Epithelial cell of esophagus (primary cell): ENCODE data around the gene KCNK3.

ENCODE experiments used
- DNase-seq: peaks from one replicate; pipeline ENCODE4 v3.0.0; 2010; ENCODE audit warnings: low read depth
- H3K4me3 ChIP-seq: 2 replicates; pipeline ENCODE4 v1.5.1; 2011; ENCODE audit warnings: mild to moderate bottlenecking, low read length, control low read depth
- TF ChIP-seq, protein P1 (sequence below): IDR thresholded peaks from 2 replicates; pipeline ENCODE4 v1.5.1; 2011; ENCODE audit warnings: low read depth, mild to moderate bottlenecking, low read length, control low read depth, inconsistent platforms; ENCODE audit not compliant: insufficient read depth; ENCODE audit errors: missing control alignments

The KCNK3 gene

DNA sequence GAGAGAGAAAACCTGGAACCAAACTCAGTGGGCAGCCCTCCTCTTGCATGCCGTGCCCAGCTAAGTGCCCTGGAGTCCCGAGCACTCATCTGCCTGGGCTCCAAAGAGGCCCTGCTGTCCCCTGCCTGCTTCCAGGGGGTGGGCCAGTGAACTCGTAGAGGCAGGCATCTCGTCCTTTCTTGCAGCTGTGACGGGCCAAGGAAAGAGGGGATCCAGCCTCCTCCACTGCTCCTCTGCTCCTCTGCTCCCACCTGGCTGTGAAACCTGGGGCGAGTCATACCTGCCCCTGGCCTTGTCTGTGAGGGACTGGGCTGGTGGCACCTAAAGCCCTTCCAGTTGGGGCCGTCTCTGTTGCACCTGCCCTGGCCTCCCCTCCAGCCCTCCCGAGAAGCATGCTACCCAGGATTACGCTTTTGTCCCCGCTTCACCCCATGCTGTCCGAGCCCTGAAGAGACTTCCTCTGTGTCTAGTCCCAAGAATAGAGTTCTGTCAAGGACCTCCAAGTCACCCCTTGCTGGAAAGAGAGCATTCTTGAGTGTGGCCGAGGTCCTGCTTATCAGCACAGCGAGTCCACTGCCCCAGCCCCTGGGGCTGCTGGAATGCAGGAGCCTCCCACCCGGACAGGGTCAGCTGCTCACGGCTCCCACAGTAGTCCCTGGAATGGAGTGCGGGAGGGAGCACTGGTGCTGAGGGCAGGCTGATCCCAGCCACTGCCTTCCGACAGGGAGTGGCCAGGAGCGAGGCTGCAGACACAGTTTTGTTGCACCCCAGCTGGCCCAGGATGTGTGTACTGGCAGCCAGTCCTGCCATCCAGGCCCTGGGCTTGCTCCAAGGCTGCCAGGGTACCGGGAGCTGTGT is 14.3 kb downstream of the KCNK3 start:
- H3K4me3 ChIP-seq = no peak overlapping the region
- DNase-seq = no peak
- TF ChIP-seq, protein P1, sequence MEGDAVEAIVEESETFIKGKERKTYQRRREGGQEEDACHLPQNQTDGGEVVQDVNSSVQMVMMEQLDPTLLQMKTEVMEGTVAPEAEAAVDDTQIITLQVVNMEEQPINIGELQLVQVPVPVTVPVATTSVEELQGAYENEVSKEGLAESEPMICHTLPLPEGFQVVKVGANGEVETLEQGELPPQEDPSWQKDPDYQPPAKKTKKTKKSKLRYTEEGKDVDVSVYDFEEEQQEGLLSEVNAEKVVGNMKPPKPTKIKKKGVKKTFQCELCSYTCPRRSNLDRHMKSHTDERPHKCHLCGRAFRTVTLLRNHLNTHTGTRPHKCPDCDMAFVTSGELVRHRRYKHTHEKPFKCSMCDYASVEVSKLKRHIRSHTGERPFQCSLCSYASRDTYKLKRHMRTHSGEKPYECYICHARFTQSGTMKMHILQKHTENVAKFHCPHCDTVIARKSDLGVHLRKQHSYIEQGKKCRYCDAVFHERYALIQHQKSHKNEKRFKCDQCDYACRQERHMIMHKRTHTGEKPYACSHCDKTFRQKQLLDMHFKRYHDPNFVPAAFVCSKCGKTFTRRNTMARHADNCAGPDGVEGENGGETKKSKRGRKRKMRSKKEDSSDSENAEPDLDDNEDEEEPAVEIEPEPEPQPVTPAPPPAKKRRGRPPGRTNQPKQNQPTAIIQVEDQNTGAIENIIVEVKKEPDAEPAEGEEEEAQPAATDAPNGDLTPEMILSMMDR = no peak

DNA sequence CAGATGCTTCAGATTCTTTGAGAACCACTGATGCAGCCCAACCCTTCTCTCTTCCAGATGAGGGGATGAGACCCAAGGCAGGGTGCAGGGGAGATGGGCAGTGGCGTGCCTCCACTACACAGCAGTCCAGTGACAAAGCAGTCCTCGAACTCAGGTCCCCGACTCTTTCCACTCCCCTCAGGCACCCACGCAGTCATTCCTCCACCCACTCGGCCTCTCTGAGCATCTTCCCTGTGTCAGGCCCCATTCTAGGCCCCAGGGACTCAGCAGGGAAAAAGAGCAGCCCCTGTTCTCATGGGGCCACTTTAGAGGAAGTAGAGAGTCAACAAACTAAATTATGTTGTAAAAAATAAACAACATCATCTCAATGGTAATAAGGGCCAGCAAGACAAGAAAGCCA is 15.2 kb downstream of the KCNK3 start:
- no peak for DNase-seq
- TF ChIP-seq, protein P1 = no peak
- no peak overlapping the region for H3K4me3 ChIP-seq

DNA sequence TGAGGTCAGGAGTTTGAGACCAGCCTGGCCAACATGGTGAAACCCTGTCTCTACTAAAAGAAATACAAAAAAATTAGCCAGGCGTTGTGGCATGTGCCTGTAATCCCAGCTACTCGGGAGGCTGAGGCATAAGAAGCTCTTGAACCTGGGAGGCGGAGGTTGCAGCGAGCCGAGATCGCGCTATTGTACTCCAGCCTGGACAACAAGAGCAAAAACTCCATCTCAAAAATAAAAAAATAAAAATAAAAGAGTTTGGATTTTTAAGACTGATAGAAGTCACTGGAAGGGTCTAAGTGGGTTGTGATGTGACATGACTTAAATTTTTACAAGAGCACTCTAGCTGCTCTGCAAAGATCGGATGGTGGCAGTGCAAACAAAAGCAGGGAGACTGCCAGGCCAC is 15.9 kb downstream of the KCNK3 start:
- TF ChIP-seq, protein P1 = no peak
- DNase-seq = no peak
- H3K4me3 ChIP-seq = no peak overlapping the region

DNA sequence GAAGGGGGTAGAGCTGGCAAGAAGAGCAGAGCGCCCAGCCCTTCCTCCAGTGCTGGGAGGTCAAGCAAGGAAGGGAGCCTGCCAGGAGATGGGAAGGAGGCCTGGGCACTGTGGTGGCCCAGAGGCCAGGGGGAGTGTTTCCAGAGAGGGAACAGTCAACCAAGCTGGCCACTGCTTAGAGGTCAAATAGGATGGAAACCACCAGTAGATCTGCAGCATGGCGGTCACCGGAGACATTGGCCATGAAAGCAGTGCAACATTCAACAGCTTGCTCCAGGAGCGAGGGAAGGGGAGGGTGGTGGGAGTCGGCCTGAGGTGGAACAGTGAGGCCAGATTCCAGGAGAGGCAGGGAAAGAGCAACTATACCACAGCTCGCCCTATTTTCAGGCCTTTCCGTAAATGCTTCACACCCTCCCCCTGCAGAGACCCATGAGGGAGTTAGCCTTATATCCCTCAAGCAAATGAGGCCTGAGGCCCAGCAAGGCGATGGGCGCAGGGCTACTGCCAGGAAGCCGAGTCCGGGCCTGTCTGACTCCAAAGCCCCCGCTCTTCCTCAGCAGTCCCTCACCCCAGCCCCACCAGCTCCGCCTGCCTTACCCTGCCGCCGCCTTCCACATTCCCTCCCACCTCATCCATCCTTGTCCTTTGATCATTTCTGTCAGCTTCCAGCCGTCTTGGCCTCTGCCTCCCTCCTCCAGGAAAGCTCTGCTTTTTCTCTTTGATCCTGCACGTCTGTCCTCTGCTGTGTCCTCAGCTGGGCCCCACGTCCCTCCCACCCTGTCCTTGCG is 17.0 kb downstream of the KCNK3 start:
- H3K4me3 ChIP-seq = no peak overlapping the region
- DNase-seq = no peak
- TF ChIP-seq, protein P1 = no peak

DNA sequence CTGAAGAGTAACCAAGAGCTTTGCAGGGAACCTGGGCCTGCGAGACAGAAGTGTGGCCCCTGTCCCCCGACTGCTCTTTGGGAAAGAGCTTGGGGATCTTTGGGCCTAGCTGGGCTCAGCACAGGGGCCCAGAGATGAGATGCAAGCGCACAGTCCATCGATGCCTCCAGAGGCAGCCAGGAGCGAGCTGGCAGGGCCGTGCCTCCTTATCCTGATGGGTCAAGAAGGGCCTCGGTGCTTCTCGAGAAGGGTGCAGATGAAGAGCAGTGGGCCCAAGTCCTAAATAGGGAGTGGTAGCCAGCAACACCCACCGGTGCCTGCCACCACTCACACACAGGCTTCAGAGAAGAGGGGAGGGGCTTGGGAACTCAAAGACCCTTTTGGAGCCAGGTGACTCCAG is 17.6 kb downstream of the KCNK3 start:
- no peak for DNase-seq
- TF ChIP-seq, protein P1 = no peak
- no peak overlapping the region for H3K4me3 ChIP-seq

DNA sequence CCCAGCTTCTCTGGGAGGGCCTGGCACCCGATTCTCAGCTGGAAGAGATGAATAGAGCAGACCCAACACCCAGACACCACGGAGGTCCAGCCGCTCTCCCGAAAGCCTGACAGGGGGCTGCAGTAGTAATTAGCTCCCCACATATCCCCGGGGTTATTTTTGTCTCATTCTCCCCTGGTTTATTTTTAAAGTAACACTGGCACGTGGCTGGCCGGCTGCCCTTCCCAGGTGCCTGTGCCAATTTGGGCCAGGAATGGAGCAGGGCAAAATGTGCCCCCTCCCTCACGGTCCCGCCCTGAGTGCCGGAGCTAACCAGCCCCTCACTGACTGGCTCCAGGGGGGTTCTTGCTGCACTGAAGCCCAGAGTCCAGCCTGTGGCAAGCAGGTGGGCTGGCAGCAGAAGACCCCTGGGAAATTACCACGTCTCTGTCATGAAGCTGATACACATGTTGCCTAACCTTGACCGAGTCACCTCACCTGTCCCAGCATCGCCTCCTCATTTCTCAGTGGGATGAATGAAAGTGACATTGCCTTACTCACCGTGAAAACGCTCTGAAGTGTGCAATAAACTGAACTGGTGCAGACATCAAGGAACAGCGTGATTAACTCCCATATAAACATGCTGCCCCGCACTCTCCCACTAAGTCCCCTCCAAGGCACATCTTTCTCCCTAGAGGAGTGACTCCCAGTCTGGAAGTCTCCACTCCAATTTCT is 18.4 kb downstream of the KCNK3 start:
- H3K4me3 ChIP-seq = no peak overlapping the region
- no peak for DNase-seq
- TF ChIP-seq, protein P1 = no peak
